Keratinocyte (primary cell): ENCODE measurements around the gene CCDC197.

ENCODE experiments used
- EZH2 ChIP-seq: IDR thresholded peaks from one replicate; pipeline ENCODE4 v1.6.1; 2012; ENCODE audit warnings: inconsistent platforms, mild to moderate bottlenecking, low read length, moderate library complexity
- TF ChIP-seq, protein P1 (sequence below), 3 experiments: IDR thresholded peaks in 1 of 3; conservative IDR thresholded peaks in 1 of 3; optimal IDR thresholded peaks in 1 of 3; 2 replicates in 2 of 3; 3 replicates in 1 of 3; pipeline versions ENCODE3 to v1.5.1; 2011; ENCODE audit warnings: low read length in 3 of 3, mild to moderate bottlenecking in 3 of 3, moderate library complexity in 2 of 3, control low read depth in 1 of 3, inconsistent platforms in 1 of 3; ENCODE audit not compliant: insufficient read depth in 2 of 3; ENCODE audit errors: extremely low read depth in 1 of 3

DNA sequence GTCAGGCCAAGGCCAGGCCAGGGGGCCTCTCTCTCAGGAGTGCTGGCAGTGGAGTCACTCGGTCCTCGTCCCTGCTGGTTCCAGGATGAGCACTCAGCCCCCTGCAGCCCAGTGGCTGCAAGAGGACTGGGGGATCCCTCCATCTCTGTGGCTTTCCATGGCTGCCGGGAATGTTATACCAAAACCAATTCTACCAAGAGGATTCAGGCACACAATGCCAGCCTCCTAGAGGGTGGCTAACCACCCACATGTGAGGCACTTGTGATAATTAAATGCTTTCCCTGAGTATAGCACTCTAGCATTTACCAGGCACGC is 42.6 kb upstream of the CCDC197 start:
- TF ChIP-seq, protein P1, sequence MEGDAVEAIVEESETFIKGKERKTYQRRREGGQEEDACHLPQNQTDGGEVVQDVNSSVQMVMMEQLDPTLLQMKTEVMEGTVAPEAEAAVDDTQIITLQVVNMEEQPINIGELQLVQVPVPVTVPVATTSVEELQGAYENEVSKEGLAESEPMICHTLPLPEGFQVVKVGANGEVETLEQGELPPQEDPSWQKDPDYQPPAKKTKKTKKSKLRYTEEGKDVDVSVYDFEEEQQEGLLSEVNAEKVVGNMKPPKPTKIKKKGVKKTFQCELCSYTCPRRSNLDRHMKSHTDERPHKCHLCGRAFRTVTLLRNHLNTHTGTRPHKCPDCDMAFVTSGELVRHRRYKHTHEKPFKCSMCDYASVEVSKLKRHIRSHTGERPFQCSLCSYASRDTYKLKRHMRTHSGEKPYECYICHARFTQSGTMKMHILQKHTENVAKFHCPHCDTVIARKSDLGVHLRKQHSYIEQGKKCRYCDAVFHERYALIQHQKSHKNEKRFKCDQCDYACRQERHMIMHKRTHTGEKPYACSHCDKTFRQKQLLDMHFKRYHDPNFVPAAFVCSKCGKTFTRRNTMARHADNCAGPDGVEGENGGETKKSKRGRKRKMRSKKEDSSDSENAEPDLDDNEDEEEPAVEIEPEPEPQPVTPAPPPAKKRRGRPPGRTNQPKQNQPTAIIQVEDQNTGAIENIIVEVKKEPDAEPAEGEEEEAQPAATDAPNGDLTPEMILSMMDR (optimal IDR thresholded peaks at IDR 0.05 in 1 of 3, IDR thresholded peaks at IDR 0.05 in 1 of 3, conservative IDR thresholded peaks at IDR 0.05 in 1 of 3; ENCODE audit: extremely low read depth in 1 of 3, insufficient read depth in 2 of 3, low read length in 3 of 3): no peak
- no peak for TF ChIP-seq EZH2
